SK-N-MC (cell line): ENCODE data around the gene ANP32A.

ENCODE experiments used
- EZH2 ChIP-seq: fragments of 200-600 bp; sonication (generic); IDR thresholded peaks from one replicate; pipeline ENCODE4 v1.6.1; 2017; ENCODE audit warnings: antibody characterized with exemption
- FOXP2 ChIP-seq: optimal IDR thresholded peaks from 2 replicates; pipeline ENCODE3; 2011; ENCODE audit warnings: mild to moderate bottlenecking, moderate library complexity; ENCODE audit not compliant: insufficient read depth; ENCODE audit errors: extremely low read length, control extremely low read depth
- POLR2AphosphoS5 ChIP-seq: IDR thresholded peaks from 2 replicates; pipeline ENCODE4 v1.6.1; 2012; ENCODE audit warnings: mild to moderate bottlenecking, low read depth, low read length, borderline replicate concordance

DNA sequence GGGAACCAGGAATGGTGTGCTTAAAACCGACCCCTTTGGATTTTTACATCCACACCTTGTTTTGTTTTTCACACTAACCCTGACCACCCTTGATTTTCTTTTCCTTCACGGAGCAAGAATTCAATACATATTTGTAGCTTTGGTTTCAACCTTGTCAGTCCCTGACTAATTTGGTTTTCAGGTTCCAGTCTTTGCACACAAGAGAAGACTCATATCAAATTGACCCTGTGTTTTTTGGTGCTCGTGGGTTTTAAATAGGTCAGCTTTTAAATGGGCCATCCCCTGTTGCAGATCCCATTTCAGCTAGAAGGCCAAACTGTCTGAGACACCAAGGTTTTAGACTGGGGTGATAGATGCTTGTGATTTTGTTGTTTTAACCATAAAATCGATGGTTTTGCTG lies 26.4 kb downstream of the ANP32A start:
- TF ChIP-seq POLR2AphosphoS5 = no peak
- no peak for TF ChIP-seq EZH2
- TF ChIP-seq FOXP2 = no peak
